Upper lobe of left lung (tissue), 4 donors: ENCODE data around the gene PLB1.

Source experiments
- EP300 ChIP-seq, 4 donors: sonication (generic); formaldehyde crosslinking; IDR thresholded peaks; one replicate each; pipeline ENCODE4 v1.5.1; 2017; ENCODE audit warnings: antibody characterized with exemption in 4 of 4, control low read depth in 2 of 4
- POLR2A ChIP-seq, 4 donors: fragments of 450-650 bp; IDR thresholded peaks; one replicate each; pipeline ENCODE4 v1.5.1; 2016 to 2017; ENCODE audit warnings: antibody characterized with exemption in 4 of 4, mild to moderate bottlenecking in 2 of 4
- POLR2AphosphoS5 ChIP-seq, 2 donors: sonication (generic); formaldehyde crosslinking; IDR thresholded peaks; one replicate each; pipeline ENCODE4 v1.5.1; 2017; ENCODE audit warnings: antibody characterized with exemption in 2 of 2
- TF ChIP-seq, protein P1 (sequence below), 6 experiments: fragments of 450-650 bp in 4 of 6; fragments of 200-600 bp in 2 of 6; sonication (generic) in 2 of 6; IDR thresholded peaks; one replicate each; pipeline ENCODE4 v1.5.1; 2016 to 2019; ENCODE audit warnings: antibody characterized with exemption in 6 of 6

DNA sequence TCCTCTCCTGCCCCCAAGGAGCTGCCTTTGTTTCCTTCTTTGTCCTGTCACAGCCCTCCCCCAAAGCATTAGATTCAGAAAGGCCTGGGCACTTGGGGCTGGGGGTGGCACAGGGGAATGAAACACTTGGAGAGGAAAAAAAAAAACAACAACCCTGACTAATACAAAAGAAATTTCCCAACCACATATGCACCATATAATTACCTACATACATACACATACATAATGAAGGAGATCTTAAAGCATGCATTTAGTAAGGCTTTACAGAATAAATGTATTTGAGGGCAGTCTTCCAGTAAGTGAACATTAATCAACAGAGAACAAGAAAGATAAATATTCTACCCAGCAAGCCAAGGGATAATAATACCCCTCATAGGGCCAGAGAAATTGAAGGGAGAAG lies 185.7 kb downstream of the PLB1 start:
- TF ChIP-seq, protein P1, sequence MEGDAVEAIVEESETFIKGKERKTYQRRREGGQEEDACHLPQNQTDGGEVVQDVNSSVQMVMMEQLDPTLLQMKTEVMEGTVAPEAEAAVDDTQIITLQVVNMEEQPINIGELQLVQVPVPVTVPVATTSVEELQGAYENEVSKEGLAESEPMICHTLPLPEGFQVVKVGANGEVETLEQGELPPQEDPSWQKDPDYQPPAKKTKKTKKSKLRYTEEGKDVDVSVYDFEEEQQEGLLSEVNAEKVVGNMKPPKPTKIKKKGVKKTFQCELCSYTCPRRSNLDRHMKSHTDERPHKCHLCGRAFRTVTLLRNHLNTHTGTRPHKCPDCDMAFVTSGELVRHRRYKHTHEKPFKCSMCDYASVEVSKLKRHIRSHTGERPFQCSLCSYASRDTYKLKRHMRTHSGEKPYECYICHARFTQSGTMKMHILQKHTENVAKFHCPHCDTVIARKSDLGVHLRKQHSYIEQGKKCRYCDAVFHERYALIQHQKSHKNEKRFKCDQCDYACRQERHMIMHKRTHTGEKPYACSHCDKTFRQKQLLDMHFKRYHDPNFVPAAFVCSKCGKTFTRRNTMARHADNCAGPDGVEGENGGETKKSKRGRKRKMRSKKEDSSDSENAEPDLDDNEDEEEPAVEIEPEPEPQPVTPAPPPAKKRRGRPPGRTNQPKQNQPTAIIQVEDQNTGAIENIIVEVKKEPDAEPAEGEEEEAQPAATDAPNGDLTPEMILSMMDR (IDR thresholded peaks at IDR 0.05) = no peak
- TF ChIP-seq POLR2AphosphoS5 (IDR thresholded peaks at IDR 0.05) (no peak), POLR2A (IDR thresholded peaks at IDR 0.05) (no peak), EP300 (IDR thresholded peaks at IDR 0.05) (no peak)
